NCI-H446 treated with DMSO at 0.1 percent for 48 hours (cell line): ENCODE data around the gene ARHGAP28.
"Not testable (repeated sequence)": the region's sequence is repeated elsewhere in the genome, so short reads cannot be mapped to it uniquely, and the experiment has no call there.

Experiments used
- DNase-seq: peaks from one replicate; lab custom pipeline; 2025; lab: John Stamatoyannopoulos, UW

Gene ARHGAP28

GRCh38 chr18:6820314-6820713 lies 90.8 kb downstream of the ARHGAP28 start:
- no peak for DNase-seq

- no peak for DNase-seq
Measured at GRCh38 chr18:6821356-6821755, 91.8 kb downstream of the ARHGAP28 start.

GRCh38 chr18:6827161-6827560 lies 97.6 kb downstream of the ARHGAP28 start:
- not testable (repeated sequence) for DNase-seq

- not testable (repeated sequence) for DNase-seq
Measured at GRCh38 chr18:6827566-6827965, 98.0 kb downstream of the ARHGAP28 start.

GRCh38 chr18:6830916-6831315 lies 101.4 kb downstream of the ARHGAP28 start:
- no peak for DNase-seq

- DNase-seq: no peak
Measured at GRCh38 chr18:6835345-6835744, 105.8 kb downstream of the ARHGAP28 start.

GRCh38 chr18:6836331-6836730 lies 106.8 kb downstream of the ARHGAP28 start:
- DNase-seq: no peak

GRCh38 chr18:6837904-6838303 lies 108.4 kb downstream of the ARHGAP28 start:
- no peak for DNase-seq

- no peak for DNase-seq
Measured at GRCh38 chr18:6842081-6842480, 112.6 kb downstream of the ARHGAP28 start.

GRCh38 chr18:6843308-6843707 lies 113.8 kb downstream of the ARHGAP28 start:
- DNase-seq: no peak

- DNase-seq: not testable (repeated sequence)
Measured at GRCh38 chr18:6845521-6845920, 116.0 kb downstream of the ARHGAP28 start.

- DNase-seq: no peak
Measured at GRCh38 chr18:6850396-6850795, 120.9 kb downstream of the ARHGAP28 start.

- no peak for DNase-seq
Measured at GRCh38 chr18:6851480-6851879, 122.0 kb downstream of the ARHGAP28 start.

- no peak for DNase-seq
Measured at GRCh38 chr18:6854811-6855210, 125.3 kb downstream of the ARHGAP28 start.

- no peak for DNase-seq
Measured at GRCh38 chr18:6855767-6856166, 126.3 kb downstream of the ARHGAP28 start.

- no peak for DNase-seq
Measured at GRCh38 chr18:6857300-6857699, 127.8 kb downstream of the ARHGAP28 start.

- DNase-seq: no peak
Measured at GRCh38 chr18:6859676-6860422, 130.3 kb downstream of the ARHGAP28 start.

- no peak for DNase-seq
Measured at GRCh38 chr18:6860804-6861448, 131.4 kb downstream of the ARHGAP28 start.

- DNase-seq: no peak
Measured at GRCh38 chr18:6865251-6865650, 135.7 kb downstream of the ARHGAP28 start.

GRCh38 chr18:6866552-6867085 lies 137.1 kb downstream of the ARHGAP28 start:
- DNase-seq: no peak

- no peak for DNase-seq
Measured at GRCh38 chr18:6868033-6868432, 138.5 kb downstream of the ARHGAP28 start.

- no peak for DNase-seq
Measured at GRCh38 chr18:6871566-6871965, 142.1 kb downstream of the ARHGAP28 start.

- DNase-seq: no peak
Measured at GRCh38 chr18:6873040-6873751, 143.7 kb downstream of the ARHGAP28 start.
